Lower leg skin (tissue), 3 donors: Measurements from ENCODE around the gene ZNHIT1.

Experiments
- POLR2A ChIP-seq, 2 donors: fragments of 450-650 bp; IDR thresholded peaks; one replicate each; pipeline ENCODE4 v1.6.1; 2016 to 2017; ENCODE audit warnings: antibody characterized with exemption in 2 of 2, mild to moderate bottlenecking in 1 of 2, moderate library complexity in 1 of 2
- TF ChIP-seq, protein P1 (sequence below), 3 donors: fragments of 450-650 bp; IDR thresholded peaks; one replicate each; pipeline ENCODE4 v1.5.1; 2016; ENCODE audit warnings: antibody characterized with exemption in 3 of 3, mild to moderate bottlenecking in 3 of 3, moderate library complexity in 2 of 3

DNA sequence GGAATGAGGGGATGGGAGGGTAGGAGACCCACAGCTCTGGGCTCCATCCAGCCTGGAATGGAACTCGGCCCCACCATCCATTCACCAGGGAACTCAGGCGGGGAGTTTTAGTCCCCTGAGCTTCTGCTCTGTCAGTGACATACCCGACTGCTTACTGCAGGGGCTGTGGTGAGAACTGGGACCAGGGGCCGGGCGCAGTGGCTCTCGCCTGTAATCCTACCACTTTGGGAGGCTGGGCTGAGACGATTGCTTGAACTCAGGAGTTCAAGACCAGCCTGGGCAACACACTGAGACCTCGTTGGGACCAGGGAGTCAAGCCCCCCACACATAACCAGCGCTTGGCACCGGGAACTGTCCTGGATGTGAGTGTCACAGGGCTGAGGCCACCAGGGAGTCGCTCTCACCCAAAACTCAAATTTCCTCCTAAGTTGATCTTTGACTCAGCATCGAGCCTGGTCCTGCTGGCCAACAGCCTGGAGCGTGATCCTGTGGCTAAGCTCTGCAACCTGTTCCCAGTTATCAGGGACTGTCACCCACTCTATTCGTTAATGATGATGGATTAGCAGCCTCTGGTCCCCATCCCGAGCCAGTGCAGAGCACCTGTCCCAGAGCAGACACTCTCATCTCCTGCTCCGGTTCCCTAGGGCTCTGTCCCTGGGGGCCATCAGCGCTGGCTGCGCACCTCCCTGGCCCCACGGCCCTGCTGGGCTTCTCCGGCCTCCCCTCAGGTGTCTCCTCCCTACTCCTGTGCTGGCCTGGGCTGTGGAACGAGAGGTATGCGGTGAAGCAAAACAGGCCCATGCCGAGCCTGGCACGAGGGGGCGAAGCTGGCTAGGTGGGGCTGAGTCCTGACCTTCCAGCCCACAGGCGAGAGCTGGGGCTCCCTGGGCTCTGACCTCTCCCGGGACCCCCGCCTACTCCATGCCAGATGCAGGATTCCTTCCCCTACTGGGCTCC lies 20.5 kb downstream of the ZNHIT1 start:
- TF ChIP-seq, protein P1, sequence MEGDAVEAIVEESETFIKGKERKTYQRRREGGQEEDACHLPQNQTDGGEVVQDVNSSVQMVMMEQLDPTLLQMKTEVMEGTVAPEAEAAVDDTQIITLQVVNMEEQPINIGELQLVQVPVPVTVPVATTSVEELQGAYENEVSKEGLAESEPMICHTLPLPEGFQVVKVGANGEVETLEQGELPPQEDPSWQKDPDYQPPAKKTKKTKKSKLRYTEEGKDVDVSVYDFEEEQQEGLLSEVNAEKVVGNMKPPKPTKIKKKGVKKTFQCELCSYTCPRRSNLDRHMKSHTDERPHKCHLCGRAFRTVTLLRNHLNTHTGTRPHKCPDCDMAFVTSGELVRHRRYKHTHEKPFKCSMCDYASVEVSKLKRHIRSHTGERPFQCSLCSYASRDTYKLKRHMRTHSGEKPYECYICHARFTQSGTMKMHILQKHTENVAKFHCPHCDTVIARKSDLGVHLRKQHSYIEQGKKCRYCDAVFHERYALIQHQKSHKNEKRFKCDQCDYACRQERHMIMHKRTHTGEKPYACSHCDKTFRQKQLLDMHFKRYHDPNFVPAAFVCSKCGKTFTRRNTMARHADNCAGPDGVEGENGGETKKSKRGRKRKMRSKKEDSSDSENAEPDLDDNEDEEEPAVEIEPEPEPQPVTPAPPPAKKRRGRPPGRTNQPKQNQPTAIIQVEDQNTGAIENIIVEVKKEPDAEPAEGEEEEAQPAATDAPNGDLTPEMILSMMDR (IDR thresholded peaks at IDR 0.05) = no peak
- TF ChIP-seq POLR2A (IDR thresholded peaks at IDR 0.05) = no peak
